ENCODE data around the gene CAPZA1. TPM values are rescaled to one million over a fixed set of nuclear protein-coding genes. Genes with fewer than 3 reads are reported as not detected.

CAPZA1 gene
- total RNA-seq, 2 experiments from 2014 or later: 254 to 303 TPM

DNA sequence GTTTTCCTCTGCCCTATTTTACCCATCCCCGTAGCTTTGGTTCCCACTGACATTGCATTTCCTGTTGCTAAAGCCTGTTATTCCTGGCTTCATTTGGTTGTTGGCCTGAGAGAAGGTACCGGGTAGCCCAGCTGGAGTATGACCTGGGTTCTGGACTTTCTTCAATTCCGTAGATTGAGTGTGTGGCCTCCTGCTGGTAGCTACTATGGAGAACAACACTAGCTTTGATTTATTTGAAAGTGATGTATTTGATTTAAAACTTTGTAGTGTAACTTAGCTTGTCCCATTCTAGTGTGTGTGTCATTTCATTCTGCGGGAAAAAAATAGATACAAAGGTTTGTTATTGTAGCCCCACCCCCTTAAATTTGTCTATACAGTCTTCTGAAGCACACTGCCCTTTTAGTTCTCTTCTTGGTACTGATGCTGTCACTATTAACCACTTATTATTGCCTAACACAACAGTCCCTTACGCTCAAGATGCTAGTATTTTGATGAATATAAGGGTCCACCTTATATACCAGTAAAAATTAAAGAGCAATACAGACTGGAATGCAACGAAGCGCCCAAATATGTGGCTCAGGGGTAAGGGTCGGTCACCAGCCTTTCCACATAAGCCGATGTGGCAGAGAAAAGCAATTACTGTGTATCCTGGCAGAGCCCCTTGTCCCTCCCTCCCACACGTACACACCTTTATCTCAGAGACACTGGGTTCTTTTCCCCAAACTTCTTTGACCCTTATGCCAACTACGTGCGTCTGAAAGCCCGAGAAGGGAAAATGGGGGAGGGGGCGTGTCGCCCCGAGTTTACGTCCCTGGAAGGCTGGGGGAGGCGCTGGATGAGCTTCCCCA is 54.2 kb downstream of the CAPZA1 start:
- H3K4me3 Mint-ChIP-seq: peak overlapping the region; percentile 91
- peak; percentile 19 for DNase-seq
- H3K27ac Mint-ChIP-seq: peak overlapping the region; percentile 97
- H3K27me3 Mint-ChIP-seq: no peaks in the 10 kb centered on the region
- H3K4me1 Mint-ChIP-seq: peaks cover 51% of the 10 kb centered on the region
- H3K36me3 Mint-ChIP-seq (ENCODE audit: low read depth): peaks cover 53% of the 10 kb centered on the region
- CTCF ChIA-PET: interaction anchor here (0.8 to 2.3 kb wide), 15 partner anchors 8 to 399 kb away, joined by 3 to 11 read pairs (median 4); partner anchors contain the start of genes LRIG2 and PPM1J
- POLR2A ChIA-PET: interaction anchor here (0.7 to 1.0 kb wide), 3 partner anchors 8 to 43 kb away, joined by 3 read pairs; no protein-coding TSS in a partner anchor
- no peaks in the 10 kb centered on the region for H3K9me3 Mint-ChIP-seq

DNA sequence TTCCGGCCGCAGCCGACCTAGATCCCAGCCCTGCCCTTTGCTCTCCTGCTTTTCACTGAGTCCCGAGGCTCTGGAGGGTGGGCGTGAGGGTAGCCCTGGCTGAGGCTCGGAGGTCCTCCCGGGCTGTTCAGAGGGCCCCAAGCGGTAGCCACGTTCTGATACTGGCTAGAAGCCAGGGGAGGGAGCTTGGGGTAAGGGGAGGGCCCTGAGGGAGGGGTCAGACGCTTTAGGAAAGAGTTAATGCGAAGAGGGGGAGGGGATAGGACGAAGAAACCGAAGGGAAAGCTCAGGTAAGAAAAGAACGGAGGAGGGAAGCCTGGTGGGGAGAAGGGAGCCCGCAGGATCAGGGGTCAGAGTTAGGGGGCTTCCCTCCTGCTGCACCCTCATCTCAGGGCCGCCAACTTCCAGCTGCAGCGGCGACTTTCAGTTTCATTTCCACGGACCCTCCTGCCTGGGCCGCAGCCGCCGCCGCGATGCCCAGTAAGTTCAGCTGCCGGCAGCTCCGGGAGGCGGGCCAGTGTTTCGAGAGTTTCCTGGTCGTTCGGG is 54.9 kb downstream of the CAPZA1 start, which contains the start of gene MOV10:
TSS of gene MOV10 (plus strand) at position 220 of the 546 bp plus-strand sequence. CDS start at position 474, 254 bp downstream.
- ChIA-PET CTCF (interaction anchor here (0.8 to 2.3 kb wide), 15 partner anchors 11 to 398 kb away, joined by 3 to 11 read pairs (median 4); partner anchors contain the start of genes LRIG2, PPM1J and ST7L), POLR2A (interaction anchor here (0.7 to 1.0 kb wide), 5 partner anchors 9 to 56 kb away, joined by 3 to 5 read pairs (median 3); partner anchors contain the start of gene ST7L)
- peak within 1 kb of the TSS; percentile 91 for H3K4me3 Mint-ChIP-seq
- peak within 1 kb of the TSS; percentile 97 for H3K27ac Mint-ChIP-seq
- peak; percentile 71 for DNase-seq
- no peaks in the 10 kb centered on the region for H3K27me3 Mint-ChIP-seq
- H3K36me3 Mint-ChIP-seq (ENCODE audit: low read depth): peaks cover 48% of the 10 kb centered on the region
- no peaks in the 10 kb centered on the region for H3K9me3 Mint-ChIP-seq
- peaks cover 49% of the 10 kb centered on the region for H3K4me1 Mint-ChIP-seq

DNA sequence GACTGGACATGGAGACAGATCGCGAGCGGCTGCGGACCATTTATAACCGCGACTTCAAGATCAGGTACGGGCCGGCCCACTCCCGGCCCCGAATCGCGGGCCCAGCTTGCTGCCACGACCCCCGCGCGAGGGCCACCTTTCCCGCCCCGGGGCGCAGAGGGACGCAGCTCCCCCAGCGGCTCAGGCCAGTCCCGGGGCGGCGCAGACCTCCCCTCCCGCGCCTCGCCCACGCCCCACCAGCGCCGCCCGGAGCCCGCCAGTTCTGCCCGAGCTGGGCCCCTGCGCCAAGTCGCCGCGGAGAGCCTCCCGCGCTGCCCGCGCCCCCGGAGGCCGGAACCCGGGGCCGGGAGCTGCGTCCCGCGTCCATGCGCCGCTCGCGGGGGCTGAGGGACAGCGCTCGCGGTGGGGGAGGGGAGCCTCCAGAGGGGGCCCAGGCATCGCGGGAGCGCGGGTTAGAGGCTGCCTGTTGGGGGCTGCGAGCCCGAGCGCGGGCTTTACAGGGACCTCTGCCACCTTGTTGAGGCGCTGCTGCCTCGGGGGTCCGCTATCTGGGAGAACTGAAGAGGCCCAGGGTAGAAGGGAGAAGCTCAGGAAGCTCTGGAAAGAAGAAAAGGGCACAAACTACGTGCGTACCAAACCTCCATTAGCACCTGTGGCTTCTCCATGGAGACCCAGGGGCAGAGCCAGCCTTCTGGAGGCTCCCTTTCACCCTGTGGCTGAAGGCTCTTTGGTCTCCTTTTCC is 55.5 kb downstream of the CAPZA1 start:
- H3K4me1 Mint-ChIP-seq: peaks cover 49% of the 10 kb centered on the region
- CTCF ChIA-PET: interaction anchor here (0.8 to 2.3 kb wide), 16 partner anchors 10 to 398 kb away, joined by 3 to 11 read pairs (median 4); partner anchors contain the start of genes LRIG2, PPM1J and ST7L
- no peaks in the 10 kb centered on the region for H3K27me3 Mint-ChIP-seq
- peak overlapping the region; percentile 97 for H3K27ac Mint-ChIP-seq
- DNase-seq: peak; percentile 28
- POLR2A ChIA-PET: interaction anchor here (0.7 to 1.0 kb wide), 5 partner anchors 10 to 56 kb away, joined by 3 to 5 read pairs (median 3); partner anchors contain the start of gene ST7L
- no peaks in the 10 kb centered on the region for H3K9me3 Mint-ChIP-seq
- H3K36me3 Mint-ChIP-seq (ENCODE audit: low read depth): peaks cover 46% of the 10 kb centered on the region
- peak overlapping the region; percentile 91 for H3K4me3 Mint-ChIP-seq

DNA sequence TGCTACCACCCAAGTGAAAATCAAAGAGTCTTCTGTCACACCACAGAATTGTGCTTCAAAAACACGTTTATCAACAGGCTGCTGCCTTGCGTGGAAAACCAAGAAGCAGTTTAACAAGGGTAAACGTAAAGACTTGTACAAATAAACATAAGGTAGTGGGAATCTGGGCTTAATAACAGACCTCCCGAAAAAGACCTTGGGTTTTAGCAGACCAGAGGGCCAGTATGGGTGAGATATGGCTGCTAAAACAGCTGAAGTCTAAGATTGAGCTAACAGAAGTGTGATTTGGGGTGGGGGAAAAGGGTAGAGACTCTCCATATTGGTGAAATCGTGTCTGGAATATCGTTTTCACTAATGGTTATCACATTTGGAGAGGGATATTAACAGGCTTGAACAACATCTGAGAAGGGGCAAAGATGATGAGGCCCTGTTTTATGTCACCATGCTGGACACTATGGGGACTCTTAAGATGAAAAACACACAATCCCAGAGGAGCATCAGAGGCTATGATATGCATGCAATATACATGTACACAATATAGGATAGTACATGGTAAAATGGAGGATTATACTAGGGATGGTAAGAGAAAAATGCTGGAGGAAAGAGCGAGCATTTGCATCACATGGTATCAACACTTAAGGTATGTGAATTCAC is 56.2 kb downstream of the CAPZA1 start:
- CTCF ChIA-PET: interaction anchor here (1.0 to 1.8 kb wide), 5 partner anchors 14 to 397 kb away, joined by 3 to 8 read pairs (median 5); partner anchors contain the start of genes LRIG2 and ST7L
- peaks cover 42% of the 10 kb centered on the region for H3K36me3 Mint-ChIP-seq (ENCODE audit: low read depth)
- POLR2A ChIA-PET: no interaction called here
- H3K27me3 Mint-ChIP-seq: no peaks in the 10 kb centered on the region
- H3K4me1 Mint-ChIP-seq: peaks cover 49% of the 10 kb centered on the region
- H3K4me3 Mint-ChIP-seq: peak overlapping the region; percentile 78
- peak overlapping the region; percentile 84 for H3K27ac Mint-ChIP-seq
- no peaks in the 10 kb centered on the region for H3K9me3 Mint-ChIP-seq
- DNase-seq: no peak

DNA sequence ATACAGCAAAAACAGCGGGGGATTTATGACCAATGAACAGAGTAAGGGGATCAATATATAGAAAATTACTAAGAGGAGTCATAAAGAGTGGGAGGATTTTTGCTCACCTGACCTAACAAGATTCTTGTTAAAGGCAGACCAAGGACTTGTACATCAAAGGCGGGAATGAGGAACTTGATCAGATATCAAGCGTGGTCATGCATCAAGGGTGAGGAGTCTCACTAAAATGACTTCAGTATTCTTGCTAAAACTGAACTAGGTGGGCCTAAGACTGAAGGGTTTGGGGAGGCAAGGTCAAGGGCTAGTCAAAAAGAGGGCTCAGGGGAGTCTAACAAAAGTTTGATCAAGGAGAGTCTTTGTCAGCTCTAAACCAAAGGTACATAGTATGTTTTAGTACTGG is 56.9 kb downstream of the CAPZA1 start:
- no peak for DNase-seq
- Mint-ChIP-seq H3K36me3 (ENCODE audit: low read depth) (peaks cover 38% of the 10 kb centered on the region), H3K4me1 (peaks cover 49% of the 10 kb centered on the region), H3K4me3 (peak overlapping the region; percentile 10), H3K27ac (no peak overlapping the region), H3K9me3 (no peaks in the 10 kb centered on the region), H3K27me3 (no peaks in the 10 kb centered on the region)
- CTCF ChIA-PET: interaction anchor here (1.0 kb wide), 1 partner anchor 20 kb away, joined by 4 read pairs; no protein-coding TSS in a partner anchor
- POLR2A ChIA-PET: no interaction called here

DNA sequence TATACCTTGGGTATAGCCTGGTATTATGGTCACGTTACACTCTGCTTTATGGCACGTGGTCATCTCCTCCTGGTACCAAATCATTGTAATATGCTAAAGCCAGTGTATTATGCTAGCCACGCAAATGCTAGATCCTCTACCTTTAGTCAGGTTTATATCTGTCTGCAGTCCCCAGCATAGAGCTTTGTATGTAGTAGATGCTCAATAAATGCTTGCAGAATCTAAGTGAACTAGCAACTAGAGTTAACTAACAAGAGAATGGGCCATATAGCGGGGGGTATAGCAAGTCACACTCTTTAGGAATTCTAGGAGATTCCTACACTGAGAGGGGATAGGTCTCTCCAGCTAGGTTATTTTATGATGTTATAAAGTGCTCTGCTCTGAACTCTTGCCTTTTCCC is 57.9 kb downstream of the CAPZA1 start:
- no peak for DNase-seq
- Mint-ChIP-seq H3K4me3 (no peak overlapping the region), H3K36me3 (ENCODE audit: low read depth) (peaks cover 40% of the 10 kb centered on the region), H3K4me1 (peaks cover 49% of the 10 kb centered on the region), H3K9me3 (no peaks in the 10 kb centered on the region), H3K27ac (no peak overlapping the region), H3K27me3 (no peaks in the 10 kb centered on the region)
- ChIA-PET CTCF (no interaction called here), POLR2A (no interaction called here)

DNA sequence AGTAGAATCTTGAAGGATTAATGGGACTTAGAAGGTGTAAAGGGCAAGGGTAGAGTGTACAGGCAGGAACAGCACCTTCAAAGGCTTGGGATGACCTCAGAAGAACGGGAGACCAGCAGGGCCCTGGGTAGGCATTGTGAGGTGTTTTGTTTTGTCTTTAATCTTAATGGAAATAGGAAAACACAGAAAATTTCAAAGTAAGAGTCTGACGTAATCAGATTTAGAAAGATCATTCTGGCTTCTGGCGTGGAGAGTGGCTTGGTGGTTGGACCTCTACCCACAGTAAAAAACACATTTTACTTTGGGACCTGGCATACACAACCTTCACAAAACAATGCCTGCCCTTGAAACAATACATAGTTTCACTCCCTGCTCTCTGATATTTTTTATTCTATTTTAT is 59.0 kb downstream of the CAPZA1 start:
- no peaks in the 10 kb centered on the region for H3K9me3 Mint-ChIP-seq
- no peak overlapping the region for H3K27ac Mint-ChIP-seq
- no peak for DNase-seq
- POLR2A ChIA-PET: no interaction called here
- H3K27me3 Mint-ChIP-seq: no peaks in the 10 kb centered on the region
- CTCF ChIA-PET: interaction anchor here (1.2 kb wide), 1 partner anchor 15 kb away, joined by 3 read pairs; no protein-coding TSS in a partner anchor
- H3K36me3 Mint-ChIP-seq (ENCODE audit: low read depth): peaks cover 40% of the 10 kb centered on the region
- H3K4me1 Mint-ChIP-seq: peaks cover 40% of the 10 kb centered on the region
- no peak overlapping the region for H3K4me3 Mint-ChIP-seq

DNA sequence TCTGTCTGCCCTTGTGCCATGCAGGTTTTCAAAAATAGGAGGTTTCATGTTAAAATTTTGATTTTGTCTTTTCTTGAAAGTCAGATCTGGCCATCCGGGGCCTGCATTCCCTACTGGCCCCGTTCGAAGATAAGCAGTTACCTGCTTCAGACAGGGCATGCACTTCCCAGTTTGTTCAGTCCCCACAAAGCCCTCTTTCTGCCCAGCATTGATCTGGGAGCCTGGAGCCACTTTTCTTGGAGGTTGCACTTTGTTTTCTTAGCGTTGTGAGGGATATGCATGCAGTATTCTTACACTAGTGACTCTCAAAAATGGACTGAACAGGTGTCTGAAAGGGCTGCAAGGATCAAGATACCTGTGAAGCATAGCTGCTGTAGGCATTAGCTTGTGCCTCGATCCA is 66.3 kb downstream of the CAPZA1 start:
- no peaks in the 10 kb centered on the region for H3K27me3 Mint-ChIP-seq
- POLR2A ChIA-PET: interaction anchor here (0.6 kb wide), 1 partner anchor 92 kb away, joined by 3 read pairs; no protein-coding TSS in a partner anchor
- peaks cover 7% of the 10 kb centered on the region for H3K4me1 Mint-ChIP-seq

DNA sequence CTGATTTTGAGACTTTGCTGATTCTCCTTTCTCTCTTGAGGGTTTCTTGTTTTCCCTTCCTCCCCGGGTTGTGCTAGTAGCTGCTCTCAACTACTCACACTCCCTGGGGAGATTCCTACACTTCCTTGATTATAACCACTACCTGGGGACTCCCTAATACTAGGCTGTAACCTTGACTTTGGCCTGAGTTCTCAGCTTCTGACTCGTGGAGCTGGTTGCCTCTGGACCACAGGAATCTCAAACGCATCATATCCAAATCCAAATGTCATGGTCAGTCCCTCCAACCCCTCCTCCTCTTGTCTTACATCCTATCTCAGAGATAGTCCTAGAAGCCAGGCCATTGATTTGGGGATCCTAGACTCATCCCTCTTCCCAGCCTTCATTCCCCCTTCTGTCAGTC is 66.8 kb downstream of the CAPZA1 start:
- H3K4me1 Mint-ChIP-seq: peaks cover 7% of the 10 kb centered on the region
- ChIA-PET CTCF (interaction anchor here (0.6 to 1.2 kb wide), 3 partner anchors 13 to 142 kb away, joined by 3 read pairs; no protein-coding TSS in a partner anchor), POLR2A (interaction anchor here (0.6 kb wide), 1 partner anchor 92 kb away, joined by 3 read pairs; no protein-coding TSS in a partner anchor)
- H3K27ac Mint-ChIP-seq: no peak overlapping the region
- no peak for DNase-seq
- no peaks in the 10 kb centered on the region for H3K27me3 Mint-ChIP-seq
- H3K9me3 Mint-ChIP-seq: no peaks in the 10 kb centered on the region
- H3K36me3 Mint-ChIP-seq (ENCODE audit: low read depth): peaks cover 13% of the 10 kb centered on the region
- no peak overlapping the region for H3K4me3 Mint-ChIP-seq

More for the DNA sequence above, 66.3 kb downstream of the CAPZA1 start:
- DNase-seq: no peak
- H3K4me3 Mint-ChIP-seq: no peak overlapping the region
- CTCF ChIA-PET: interaction anchor here (0.6 to 1.6 kb wide), 4 partner anchors 11 to 142 kb away, joined by 3 to 4 read pairs (median 3); partner anchors contain the start of gene MOV10
- H3K27ac Mint-ChIP-seq: no peak overlapping the region
- H3K9me3 Mint-ChIP-seq: no peaks in the 10 kb centered on the region
- H3K36me3 Mint-ChIP-seq (ENCODE audit: low read depth): peaks cover 14% of the 10 kb centered on the region

DNA sequence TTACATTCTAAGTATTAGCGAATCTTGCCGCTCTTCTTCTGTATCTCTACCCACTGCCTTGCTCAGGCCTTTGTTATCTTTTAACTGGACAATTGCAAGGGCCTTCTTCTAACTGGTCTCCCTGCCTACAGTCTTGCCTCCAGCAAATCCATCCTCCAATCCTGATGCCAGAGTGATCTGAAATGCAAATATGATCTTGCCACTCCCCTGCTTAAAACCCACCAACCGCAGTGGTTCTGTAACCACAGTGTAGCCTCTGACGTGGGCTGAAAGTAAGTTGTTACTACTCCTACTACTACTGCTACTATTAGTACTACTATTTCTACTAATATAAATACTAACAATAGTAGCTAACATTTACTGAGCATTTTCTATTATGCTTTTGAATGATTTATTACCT is 67.2 kb downstream of the CAPZA1 start:
- CTCF ChIA-PET: interaction anchor here (0.8 to 1.2 kb wide), 2 partner anchors 12 to 37 kb away, joined by 3 read pairs; no protein-coding TSS in a partner anchor
- no peak for DNase-seq
- Mint-ChIP-seq H3K9me3 (no peaks in the 10 kb centered on the region), H3K4me1 (peaks cover 7% of the 10 kb centered on the region), H3K27me3 (no peaks in the 10 kb centered on the region), H3K27ac (no peak overlapping the region), H3K36me3 (ENCODE audit: low read depth) (peaks cover 14% of the 10 kb centered on the region), H3K4me3 (no peak overlapping the region)
- POLR2A ChIA-PET: no interaction called here

DNA sequence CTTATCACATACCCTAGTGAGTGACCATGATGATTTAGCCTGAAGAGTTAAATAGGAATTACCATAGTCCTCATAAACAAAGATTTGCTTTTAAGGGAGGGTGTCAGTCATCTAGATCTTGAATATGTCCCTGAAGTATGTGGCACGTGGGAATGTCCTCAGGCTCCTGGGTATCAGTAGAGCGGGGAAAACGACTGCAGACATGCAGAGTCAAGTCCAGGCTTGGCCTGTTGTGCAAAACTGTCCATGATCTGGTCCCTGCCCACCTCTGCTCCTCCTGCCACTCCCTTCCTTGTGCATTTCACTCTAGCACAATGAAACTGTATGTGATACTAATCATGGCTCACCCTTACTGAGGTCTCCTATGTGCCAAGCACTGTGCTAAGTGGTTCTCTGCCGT is 67.7 kb downstream of the CAPZA1 start:
- H3K36me3 Mint-ChIP-seq (ENCODE audit: low read depth): peaks cover 17% of the 10 kb centered on the region
- H3K27me3 Mint-ChIP-seq: no peaks in the 10 kb centered on the region
- no peak for DNase-seq
- ChIA-PET CTCF (no interaction called here), POLR2A (no interaction called here)
- no peaks in the 10 kb centered on the region for H3K9me3 Mint-ChIP-seq
- no peak overlapping the region for H3K4me3 Mint-ChIP-seq
- H3K4me1 Mint-ChIP-seq: peaks cover 7% of the 10 kb centered on the region
- H3K27ac Mint-ChIP-seq: no peak overlapping the region
